Measurements from ENCODE around the gene INPP4B.

INPP4B gene

DNA sequence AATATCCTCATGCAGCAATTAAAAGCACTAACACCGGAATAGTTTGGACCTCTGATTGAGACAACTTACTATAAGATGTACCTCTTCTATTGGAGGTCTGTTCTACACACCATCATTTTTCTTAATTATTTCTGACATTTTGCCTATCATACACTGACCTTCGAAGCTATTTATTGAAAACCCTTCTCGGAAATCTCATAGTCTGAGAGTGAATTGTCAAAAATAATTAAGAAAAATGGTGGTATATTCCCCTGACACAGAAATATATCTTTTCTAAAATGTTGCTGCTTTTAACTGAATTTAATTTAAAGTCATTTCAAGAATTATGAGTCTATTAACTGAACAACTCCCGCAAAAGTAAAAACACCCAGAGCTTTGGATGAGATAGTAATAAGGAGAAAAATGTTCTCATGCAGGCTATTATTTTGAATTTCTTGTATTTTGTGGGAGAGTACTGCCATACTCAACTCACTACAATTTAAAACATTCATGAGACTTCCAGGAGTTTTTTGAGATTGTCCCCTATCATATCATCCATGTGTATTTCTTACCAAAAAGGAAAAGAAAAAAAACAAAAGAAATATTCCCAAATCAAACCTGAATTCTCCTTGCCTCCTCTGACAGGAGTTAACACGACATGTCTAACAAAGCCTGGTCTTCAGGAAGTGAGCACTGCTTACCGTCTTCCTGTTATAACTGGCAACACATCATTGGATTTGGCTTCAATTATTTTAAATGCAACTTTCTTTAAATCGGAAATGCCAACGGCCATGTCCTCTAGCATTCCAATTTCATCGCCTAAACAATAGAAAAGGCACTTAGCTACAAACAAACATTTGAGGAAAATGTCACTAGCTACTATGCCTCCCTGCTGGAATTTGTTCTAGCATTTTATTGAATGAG lies 724.4 kb downstream of the INPP4B start:
- DNase-seq (ENCODE audit: low spot score) (no peak), ATAC-seq (ENCODE audit: low read depth) (no peak)
- Histone ChIP-seq H3K27me3 (ENCODE audit: insufficient read depth, poor library complexity, severe bottlenecking) (peaks cover 3% of the 10 kb centered on the region), H3K36me3 (ENCODE audit: low read depth) (peaks cover 47% of the 10 kb centered on the region), H3K4me3 (ENCODE audit: severe bottlenecking) (no peak overlapping the region), H3K4me1 (ENCODE audit: insufficient read depth, poor library complexity, severe bottlenecking) (no peaks in the 10 kb centered on the region), H3K27ac (ENCODE audit: poor library complexity, severe bottlenecking) (no peak overlapping the region), H3K9me3 (ENCODE audit: severe bottlenecking) (no peaks in the 10 kb centered on the region)
- TF ChIP-seq, protein P1, sequence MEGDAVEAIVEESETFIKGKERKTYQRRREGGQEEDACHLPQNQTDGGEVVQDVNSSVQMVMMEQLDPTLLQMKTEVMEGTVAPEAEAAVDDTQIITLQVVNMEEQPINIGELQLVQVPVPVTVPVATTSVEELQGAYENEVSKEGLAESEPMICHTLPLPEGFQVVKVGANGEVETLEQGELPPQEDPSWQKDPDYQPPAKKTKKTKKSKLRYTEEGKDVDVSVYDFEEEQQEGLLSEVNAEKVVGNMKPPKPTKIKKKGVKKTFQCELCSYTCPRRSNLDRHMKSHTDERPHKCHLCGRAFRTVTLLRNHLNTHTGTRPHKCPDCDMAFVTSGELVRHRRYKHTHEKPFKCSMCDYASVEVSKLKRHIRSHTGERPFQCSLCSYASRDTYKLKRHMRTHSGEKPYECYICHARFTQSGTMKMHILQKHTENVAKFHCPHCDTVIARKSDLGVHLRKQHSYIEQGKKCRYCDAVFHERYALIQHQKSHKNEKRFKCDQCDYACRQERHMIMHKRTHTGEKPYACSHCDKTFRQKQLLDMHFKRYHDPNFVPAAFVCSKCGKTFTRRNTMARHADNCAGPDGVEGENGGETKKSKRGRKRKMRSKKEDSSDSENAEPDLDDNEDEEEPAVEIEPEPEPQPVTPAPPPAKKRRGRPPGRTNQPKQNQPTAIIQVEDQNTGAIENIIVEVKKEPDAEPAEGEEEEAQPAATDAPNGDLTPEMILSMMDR (IDR thresholded peaks at IDR 0.05; ENCODE audit: poor library complexity, severe bottlenecking) = no peak

DNA sequence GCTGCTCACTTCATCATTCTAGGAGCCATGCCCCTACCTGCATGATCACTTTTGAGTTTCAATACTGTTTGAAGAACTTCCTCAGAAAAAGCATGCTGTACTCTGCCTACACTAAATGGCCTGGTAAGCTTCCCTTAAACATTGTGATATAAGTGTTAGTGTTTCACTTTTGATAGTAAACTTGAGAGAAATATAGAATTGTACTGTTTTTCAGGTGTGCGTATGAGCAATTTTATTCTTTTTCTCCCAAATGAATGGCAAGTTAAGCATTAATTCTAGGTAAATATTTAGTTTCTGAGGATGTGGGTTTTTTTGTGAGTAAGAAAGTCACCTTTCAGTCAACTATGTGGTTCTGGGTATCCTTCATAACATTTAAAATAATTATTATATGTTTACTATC lies 725.2 kb downstream of the INPP4B start:
- peaks cover 3% of the 10 kb centered on the region for H3K27me3 ChIP-seq (ENCODE audit: insufficient read depth, poor library complexity, severe bottlenecking)
- ATAC-seq (ENCODE audit: low read depth) (no peak), DNase-seq (ENCODE audit: low spot score) (no peak)
- no peaks in the 10 kb centered on the region for H3K9me3 ChIP-seq (ENCODE audit: severe bottlenecking)
- H3K27ac ChIP-seq (ENCODE audit: poor library complexity, severe bottlenecking) = no peak overlapping the region
- TF ChIP-seq, protein P1 (IDR thresholded peaks at IDR 0.05; ENCODE audit: poor library complexity, severe bottlenecking) = no peak
- H3K4me3 ChIP-seq (ENCODE audit: severe bottlenecking) = no peak overlapping the region
- H3K4me1 ChIP-seq (ENCODE audit: insufficient read depth, poor library complexity, severe bottlenecking) = no peaks in the 10 kb centered on the region
- peaks cover 46% of the 10 kb centered on the region for H3K36me3 ChIP-seq (ENCODE audit: low read depth)

DNA sequence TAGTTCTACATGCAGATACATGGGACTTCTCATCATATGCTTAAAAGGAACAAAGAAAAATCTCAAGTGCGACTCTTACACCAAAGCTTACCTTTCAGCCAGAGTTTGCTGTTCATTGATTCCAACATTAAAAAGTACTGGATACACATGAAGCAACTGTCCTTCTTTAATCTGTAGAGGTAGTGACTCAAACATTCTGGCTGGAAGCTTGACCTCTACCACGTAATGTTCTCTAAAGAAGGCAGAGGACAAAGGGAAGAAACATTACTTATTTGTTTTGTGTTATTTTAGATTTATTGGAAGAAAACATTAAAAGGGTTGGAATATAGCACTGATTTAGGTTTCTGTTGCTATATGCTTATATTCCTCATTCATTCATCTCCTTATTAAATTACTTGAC lies 733.6 kb downstream of the INPP4B start:
- no peak for DNase-seq (ENCODE audit: low spot score)
- Histone ChIP-seq H3K9me3 (ENCODE audit: severe bottlenecking) (no peaks in the 10 kb centered on the region), H3K27me3 (ENCODE audit: insufficient read depth, poor library complexity, severe bottlenecking) (no peaks in the 10 kb centered on the region), H3K4me1 (ENCODE audit: insufficient read depth, poor library complexity, severe bottlenecking) (no peaks in the 10 kb centered on the region), H3K4me3 (ENCODE audit: severe bottlenecking) (no peak overlapping the region), H3K27ac (ENCODE audit: poor library complexity, severe bottlenecking) (no peak overlapping the region), H3K36me3 (ENCODE audit: low read depth) (peaks cover 49% of the 10 kb centered on the region)
- ATAC-seq (ENCODE audit: low read depth) = no peak
- TF ChIP-seq, protein P1 (IDR thresholded peaks at IDR 0.05; ENCODE audit: poor library complexity, severe bottlenecking) = no peak

DNA sequence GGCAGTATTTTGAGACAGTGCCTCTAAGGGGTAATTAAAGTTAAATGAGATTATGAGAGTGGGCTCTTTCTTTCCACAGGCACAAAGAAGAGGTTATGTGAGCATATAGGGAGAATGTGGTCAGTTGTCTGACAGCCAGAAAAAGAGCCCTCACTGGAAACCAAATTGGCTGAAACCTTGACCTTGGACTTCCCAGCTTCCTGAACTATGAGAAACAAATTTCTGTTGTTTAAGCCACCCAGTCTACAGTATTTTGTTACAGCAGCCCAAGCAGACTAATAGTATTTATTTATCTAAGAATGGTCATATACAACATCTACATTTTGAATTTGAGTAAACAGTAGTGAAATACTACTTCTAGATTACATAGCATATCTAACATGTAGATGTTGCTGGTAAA lies 736.0 kb downstream of the INPP4B start:
- Histone ChIP-seq H3K27me3 (ENCODE audit: insufficient read depth, poor library complexity, severe bottlenecking) (no peaks in the 10 kb centered on the region), H3K4me3 (ENCODE audit: severe bottlenecking) (no peak overlapping the region), H3K4me1 (ENCODE audit: insufficient read depth, poor library complexity, severe bottlenecking) (no peaks in the 10 kb centered on the region), H3K36me3 (ENCODE audit: low read depth) (peaks cover 71% of the 10 kb centered on the region), H3K9me3 (ENCODE audit: severe bottlenecking) (no peaks in the 10 kb centered on the region), H3K27ac (ENCODE audit: poor library complexity, severe bottlenecking) (no peak overlapping the region)
- no peak for ATAC-seq (ENCODE audit: low read depth)
- DNase-seq (ENCODE audit: low spot score) = no peak
- TF ChIP-seq, protein P1 (IDR thresholded peaks at IDR 0.05; ENCODE audit: poor library complexity, severe bottlenecking) = no peak

DNA sequence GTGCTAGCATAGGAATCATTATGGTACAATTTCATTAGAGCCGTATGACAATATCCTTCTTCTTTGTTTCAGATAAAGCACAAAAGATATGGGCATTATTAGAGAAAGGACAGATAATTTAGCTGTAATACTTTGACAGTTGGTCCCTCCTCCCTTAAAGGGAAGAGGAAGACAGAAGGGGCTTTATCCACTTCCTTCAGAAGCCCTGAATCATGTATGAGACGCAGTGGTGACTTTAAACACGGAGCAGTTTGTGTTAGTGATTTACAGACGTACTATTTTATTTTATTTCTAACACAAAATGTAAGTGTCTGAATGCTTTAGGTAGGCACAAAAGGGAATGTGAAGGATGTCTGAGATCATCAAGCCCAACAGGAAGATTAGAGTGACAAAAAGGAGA lies 742.1 kb downstream of the INPP4B start:
- no peak for ATAC-seq (ENCODE audit: low read depth)

More for the DNA sequence above, 742.1 kb downstream of the INPP4B start:
- Histone ChIP-seq H3K4me3 (ENCODE audit: severe bottlenecking) (no peak overlapping the region), H3K27me3 (ENCODE audit: insufficient read depth, poor library complexity, severe bottlenecking) (no peaks in the 10 kb centered on the region), H3K9me3 (ENCODE audit: severe bottlenecking) (no peaks in the 10 kb centered on the region), H3K4me1 (ENCODE audit: insufficient read depth, poor library complexity, severe bottlenecking) (no peaks in the 10 kb centered on the region), H3K36me3 (ENCODE audit: low read depth) (peaks cover 28% of the 10 kb centered on the region), H3K27ac (ENCODE audit: poor library complexity, severe bottlenecking) (no peak overlapping the region)
- TF ChIP-seq, protein P1 (IDR thresholded peaks at IDR 0.05; ENCODE audit: poor library complexity, severe bottlenecking) = no peak
- no peak for DNase-seq (ENCODE audit: low spot score)

Data from RWPE2 (cell line).